Liver (tissue), 3 donors: Measurements from ENCODE around the gene TEP1.

Source experiments
- EGR1 ChIP-seq, 2 donors: IDR thresholded peaks; 2 replicates each; pipeline ENCODE4 v1.6.1; 2016 to 2018; ENCODE audit warnings: antibody characterized with exemption in 2 of 2, low read depth in 2 of 2
- JUND ChIP-seq, 2 donors: IDR thresholded peaks; 2 replicates each; pipeline ENCODE4 v1.6.1; 2016; ENCODE audit warnings: antibody characterized with exemption in 2 of 2
- SP1 ChIP-seq: IDR thresholded peaks from 2 replicates; pipeline ENCODE4 v1.6.1; 2018; ENCODE audit warnings: antibody characterized with exemption, mild to moderate bottlenecking
- TF ChIP-seq, protein P1 (sequence below): fragments of 150-350 bp; IDR thresholded peaks from 2 replicates; pipeline ENCODE4 v1.5.1; 2017; ENCODE audit warnings: improper control_type of control experiment, low read depth, low read length; ENCODE audit not compliant: missing input control
- TF ChIP-seq, protein P2 (sequence below): IDR thresholded peaks from 2 replicates; pipeline ENCODE4 v1.6.1; 2016; ENCODE audit warnings: antibody characterized with exemption, mild to moderate bottlenecking
- TF ChIP-seq, protein P3 (sequence below): IDR thresholded peaks from 2 replicates; pipeline ENCODE4 v1.6.1; 2016; ENCODE audit warnings: antibody characterized with exemption
- TF ChIP-seq, protein P4 (sequence below): IDR thresholded peaks from 2 replicates; pipeline ENCODE4 v1.6.1; 2016; ENCODE audit warnings: antibody characterized with exemption
- donor health status: healthy.
- donor health status: healthy.

DNA sequence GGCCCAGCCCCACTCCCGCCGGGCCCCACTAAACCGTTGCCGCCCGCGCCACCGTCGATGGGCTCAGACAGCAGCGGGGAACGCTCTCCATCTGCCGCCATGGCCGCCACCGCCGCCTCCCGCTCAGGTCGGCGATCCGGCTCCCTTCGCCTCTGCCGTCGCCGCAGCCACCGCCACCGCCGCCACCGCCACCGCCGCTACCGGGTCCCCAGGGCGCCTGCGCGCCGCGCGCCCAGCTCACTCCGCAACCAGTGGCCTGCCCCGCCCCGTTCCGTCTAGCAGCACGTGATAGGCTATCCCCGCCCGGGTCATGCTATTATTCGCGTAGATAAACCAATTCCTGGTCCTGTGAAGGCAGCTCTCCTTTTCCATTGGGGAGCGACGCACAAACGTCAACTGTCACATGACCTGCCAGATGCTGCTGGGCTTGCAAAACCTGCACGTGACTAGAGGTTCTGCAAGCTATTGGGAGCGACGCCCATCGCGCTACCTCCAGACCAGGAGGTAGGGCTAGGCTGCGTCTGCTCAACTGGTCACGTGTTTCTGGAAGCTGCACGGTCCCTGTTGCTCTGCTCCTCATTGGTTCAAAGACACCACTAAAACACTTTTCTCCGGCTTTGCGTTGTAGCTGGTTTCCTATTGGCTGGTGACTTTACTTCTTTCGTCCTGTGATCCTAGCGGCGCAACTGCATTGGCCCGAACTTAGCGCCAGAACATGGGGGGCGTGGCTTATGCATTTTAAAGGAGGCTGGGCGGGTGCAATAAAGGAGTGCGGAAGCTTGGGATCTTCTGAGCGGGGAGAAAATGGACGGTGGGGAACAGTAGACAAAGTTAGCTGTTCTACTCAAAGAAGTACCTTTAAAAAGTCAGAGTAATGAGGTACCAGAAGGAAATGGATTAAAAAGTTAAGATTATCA is 48.2 kb upstream of the TEP1 start, which contains the start of gene PIP4P1:
- TF ChIP-seq EGR1 (IDR thresholded peaks at IDR 0.05; ENCODE audit: low read depth in 2 of 2) (peak in 1 of 2 donors; percentile 52), SP1 (peak; percentile 99), JUND (IDR thresholded peaks at IDR 0.05) (peak in 1 of 2 donors; percentile 31)
- TF ChIP-seq, protein P1, sequence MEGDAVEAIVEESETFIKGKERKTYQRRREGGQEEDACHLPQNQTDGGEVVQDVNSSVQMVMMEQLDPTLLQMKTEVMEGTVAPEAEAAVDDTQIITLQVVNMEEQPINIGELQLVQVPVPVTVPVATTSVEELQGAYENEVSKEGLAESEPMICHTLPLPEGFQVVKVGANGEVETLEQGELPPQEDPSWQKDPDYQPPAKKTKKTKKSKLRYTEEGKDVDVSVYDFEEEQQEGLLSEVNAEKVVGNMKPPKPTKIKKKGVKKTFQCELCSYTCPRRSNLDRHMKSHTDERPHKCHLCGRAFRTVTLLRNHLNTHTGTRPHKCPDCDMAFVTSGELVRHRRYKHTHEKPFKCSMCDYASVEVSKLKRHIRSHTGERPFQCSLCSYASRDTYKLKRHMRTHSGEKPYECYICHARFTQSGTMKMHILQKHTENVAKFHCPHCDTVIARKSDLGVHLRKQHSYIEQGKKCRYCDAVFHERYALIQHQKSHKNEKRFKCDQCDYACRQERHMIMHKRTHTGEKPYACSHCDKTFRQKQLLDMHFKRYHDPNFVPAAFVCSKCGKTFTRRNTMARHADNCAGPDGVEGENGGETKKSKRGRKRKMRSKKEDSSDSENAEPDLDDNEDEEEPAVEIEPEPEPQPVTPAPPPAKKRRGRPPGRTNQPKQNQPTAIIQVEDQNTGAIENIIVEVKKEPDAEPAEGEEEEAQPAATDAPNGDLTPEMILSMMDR: no peak
- TF ChIP-seq, protein P2, sequence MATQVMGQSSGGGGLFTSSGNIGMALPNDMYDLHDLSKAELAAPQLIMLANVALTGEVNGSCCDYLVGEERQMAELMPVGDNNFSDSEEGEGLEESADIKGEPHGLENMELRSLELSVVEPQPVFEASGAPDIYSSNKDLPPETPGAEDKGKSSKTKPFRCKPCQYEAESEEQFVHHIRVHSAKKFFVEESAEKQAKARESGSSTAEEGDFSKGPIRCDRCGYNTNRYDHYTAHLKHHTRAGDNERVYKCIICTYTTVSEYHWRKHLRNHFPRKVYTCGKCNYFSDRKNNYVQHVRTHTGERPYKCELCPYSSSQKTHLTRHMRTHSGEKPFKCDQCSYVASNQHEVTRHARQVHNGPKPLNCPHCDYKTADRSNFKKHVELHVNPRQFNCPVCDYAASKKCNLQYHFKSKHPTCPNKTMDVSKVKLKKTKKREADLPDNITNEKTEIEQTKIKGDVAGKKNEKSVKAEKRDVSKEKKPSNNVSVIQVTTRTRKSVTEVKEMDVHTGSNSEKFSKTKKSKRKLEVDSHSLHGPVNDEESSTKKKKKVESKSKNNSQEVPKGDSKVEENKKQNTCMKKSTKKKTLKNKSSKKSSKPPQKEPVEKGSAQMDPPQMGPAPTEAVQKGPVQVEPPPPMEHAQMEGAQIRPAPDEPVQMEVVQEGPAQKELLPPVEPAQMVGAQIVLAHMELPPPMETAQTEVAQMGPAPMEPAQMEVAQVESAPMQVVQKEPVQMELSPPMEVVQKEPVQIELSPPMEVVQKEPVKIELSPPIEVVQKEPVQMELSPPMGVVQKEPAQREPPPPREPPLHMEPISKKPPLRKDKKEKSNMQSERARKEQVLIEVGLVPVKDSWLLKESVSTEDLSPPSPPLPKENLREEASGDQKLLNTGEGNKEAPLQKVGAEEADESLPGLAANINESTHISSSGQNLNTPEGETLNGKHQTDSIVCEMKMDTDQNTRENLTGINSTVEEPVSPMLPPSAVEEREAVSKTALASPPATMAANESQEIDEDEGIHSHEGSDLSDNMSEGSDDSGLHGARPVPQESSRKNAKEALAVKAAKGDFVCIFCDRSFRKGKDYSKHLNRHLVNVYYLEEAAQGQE: peak; percentile 84
- TF ChIP-seq, protein P3, sequence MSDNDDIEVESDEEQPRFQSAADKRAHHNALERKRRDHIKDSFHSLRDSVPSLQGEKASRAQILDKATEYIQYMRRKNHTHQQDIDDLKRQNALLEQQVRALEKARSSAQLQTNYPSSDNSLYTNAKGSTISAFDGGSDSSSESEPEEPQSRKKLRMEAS: peak; percentile 98
- TF ChIP-seq, protein P4, sequence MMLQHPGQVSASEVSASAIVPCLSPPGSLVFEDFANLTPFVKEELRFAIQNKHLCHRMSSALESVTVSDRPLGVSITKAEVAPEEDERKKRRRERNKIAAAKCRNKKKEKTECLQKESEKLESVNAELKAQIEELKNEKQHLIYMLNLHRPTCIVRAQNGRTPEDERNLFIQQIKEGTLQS: peak; percentile 52
